HCT116 (cell line): ENCODE results near the gene MIGA1.

ENCODE experiments used
- CTCF ChIP-seq, 3 experiments: fragments of 200-600 bp in 1 of 3; sonication (generic) in 1 of 3; IDR thresholded peaks in 2 of 3; conservative IDR thresholded peaks in 1 of 3; 2 replicates each; pipeline ENCODE4 v1.5.1; 2012 to 2017; ENCODE audit warnings: low read depth in 2 of 3, low read length in 2 of 3, antibody characterized with exemption in 1 of 3, borderline replicate concordance in 1 of 3, control low read depth in 1 of 3, mild to moderate bottlenecking in 1 of 3, mixed read lengths in 1 of 3, mixed run types in 1 of 3, moderate library complexity in 1 of 3; ENCODE audit not compliant: insufficient read depth in 1 of 3
- JUND ChIP-seq: IDR thresholded peaks from 2 replicates; pipeline ENCODE4 v1.6.1; 2012
- MAX ChIP-seq: IDR thresholded peaks from 2 replicates; pipeline ENCODE4 v1.6.1; 2012
- POLR2A ChIP-seq: IDR thresholded peaks from 2 replicates; pipeline ENCODE4 v1.7.0; 2011; ENCODE audit warnings: borderline replicate concordance; ENCODE audit not compliant: insufficient read depth, insufficient read length; ENCODE audit errors: extremely low read depth
- POLR2AphosphoS5 ChIP-seq: IDR thresholded peaks from 2 replicates; pipeline ENCODE4 v1.6.1; 2011; ENCODE audit warnings: mild to moderate bottlenecking, low read depth, low read length, moderate library complexity
- YY1 ChIP-seq: IDR thresholded peaks from 2 replicates; pipeline ENCODE4 v1.6.1; 2011; ENCODE audit warnings: low read length, low read depth, moderate library complexity, mild to moderate bottlenecking; ENCODE audit not compliant: insufficient replicate concordance; ENCODE audit errors: extremely low read depth
- ZNF274 ChIP-seq: fragments of 200-500 bp; sonication (Bioruptor generic); IDR thresholded peaks from 2 replicates; pipeline ENCODE4 v1.6.1; 2014; ENCODE audit warnings: mild to moderate bottlenecking, low read depth, low read length, inconsistent platforms

- TF ChIP-seq YY1 (no peak), POLR2A (no peak), MAX (no peak), CTCF (IDR thresholded peaks at IDR 0.05 in 2 of 3, conservative IDR thresholded peaks at IDR 0.05 in 1 of 3; ENCODE audit: borderline replicate concordance in 1 of 3, insufficient read depth in 1 of 3, low read depth in 2 of 3, low read length in 2 of 3) (no peak), JUND (no peak), POLR2AphosphoS5 (no peak), ZNF274 (no peak)
Observed at GRCh38 chr1:77783141-77783540, 3.7 kb downstream of the MIGA1 start.
